RKO (cell line): ENCODE results near the gene SPATA12.
A peak's percentile ranks its signal among the peaks of the same experiment; 100 is the strongest.

Experiments used
- DNase-seq: peaks from one replicate; pipeline ENCODE4 v3.0.0-alpha.2; 2016; ENCODE audit warnings: low spot score

The SPATA12 gene

GRCh38 chr3:57053122-57053521 lies 7.3 kb upstream of the SPATA12 start:
- DNase-seq = no peak

DNA sequence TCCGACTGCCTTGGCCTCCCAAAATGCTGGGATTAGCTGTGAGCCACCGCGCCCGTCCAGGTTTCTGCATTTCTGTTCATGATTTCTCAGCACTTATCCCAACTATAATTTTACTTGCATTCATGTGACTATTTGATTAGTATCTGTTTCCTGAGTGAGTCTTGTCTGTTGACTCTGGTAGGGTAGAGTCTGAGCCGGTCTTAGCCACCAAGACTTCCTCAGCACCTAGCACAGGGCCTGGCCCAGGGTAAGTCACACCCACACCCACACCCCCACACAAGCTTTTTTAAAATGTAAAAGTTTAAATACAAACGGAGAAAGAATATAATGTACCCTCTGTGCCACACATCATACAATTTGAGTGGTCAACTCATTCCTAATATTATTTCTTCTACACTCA lies 3.1 kb upstream of the SPATA12 start:
- DNase-seq = no peak

DNA sequence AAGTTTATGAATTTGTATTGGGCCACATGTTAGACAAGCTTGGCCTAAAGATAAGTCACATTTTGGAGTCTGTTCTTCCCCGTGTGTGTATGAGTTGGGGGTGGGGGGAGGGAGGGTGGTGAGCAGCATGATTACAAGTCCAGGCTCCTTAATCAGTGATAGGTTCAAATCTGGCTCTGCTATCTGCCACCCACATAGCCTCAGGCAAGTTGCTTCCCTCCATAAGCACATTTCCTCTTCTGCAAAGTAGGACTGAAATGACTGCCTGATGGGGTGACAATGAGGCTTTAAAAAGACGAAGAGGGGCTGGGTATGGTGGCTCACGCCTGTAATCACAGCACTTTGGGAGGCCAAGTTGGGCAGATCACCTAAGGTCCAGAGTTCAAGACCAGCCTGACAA lies 1.1 kb upstream of the SPATA12 start:
- DNase-seq = no peak

DNA sequence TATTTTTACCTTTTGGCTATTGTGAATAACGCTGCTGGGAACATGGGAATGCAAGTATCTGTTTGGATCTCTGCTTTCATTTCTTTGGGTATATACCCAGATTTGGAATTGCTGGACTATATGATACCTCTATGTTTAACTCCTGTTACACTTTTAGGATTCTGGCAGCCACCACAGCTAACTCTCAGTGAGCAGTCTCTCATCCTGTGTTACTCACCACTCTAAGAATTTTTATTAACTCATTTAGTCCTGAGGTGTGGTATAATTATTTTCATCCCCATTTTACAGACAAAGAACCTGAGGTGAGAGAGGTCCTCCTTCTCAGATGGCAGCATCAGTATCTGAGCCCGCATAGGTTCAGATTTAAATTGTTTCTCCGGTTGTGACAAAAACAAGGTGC lies 1.1 kb downstream of the SPATA12 start:
- DNase-seq = no peak

GRCh38 chr3:57062101-57062631 lies 1.7 kb downstream of the SPATA12 start:
- no peak for DNase-seq

- DNase-seq = no peak
Measured at GRCh38 chr3:57063032-57063431, 2.6 kb downstream of the SPATA12 start.

- no peak for DNase-seq
Measured at GRCh38 chr3:57064001-57064400, 3.5 kb downstream of the SPATA12 start.

- no peak for DNase-seq
Measured at GRCh38 chr3:57064572-57064971, 4.1 kb downstream of the SPATA12 start.

DNA sequence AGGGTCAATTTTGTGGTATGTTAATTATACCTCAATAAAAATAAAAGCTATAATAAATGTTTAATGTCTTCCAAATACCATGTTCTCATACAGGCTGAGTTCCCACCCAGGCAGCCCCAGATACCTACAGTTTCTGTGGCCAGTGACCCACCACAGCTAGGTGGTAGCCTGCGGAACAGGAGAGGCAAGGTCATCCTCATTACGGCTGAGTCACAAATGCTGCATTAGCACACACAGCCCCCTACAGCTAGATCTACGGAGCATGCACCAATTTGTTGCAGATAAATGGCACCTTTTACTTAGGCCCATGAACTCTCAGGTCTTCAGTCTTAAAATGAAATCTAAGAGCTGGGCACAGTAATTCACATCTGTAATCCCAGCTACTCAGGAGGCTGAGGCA lies 5.1 kb downstream of the SPATA12 start:
- DNase-seq = no peak

DNA sequence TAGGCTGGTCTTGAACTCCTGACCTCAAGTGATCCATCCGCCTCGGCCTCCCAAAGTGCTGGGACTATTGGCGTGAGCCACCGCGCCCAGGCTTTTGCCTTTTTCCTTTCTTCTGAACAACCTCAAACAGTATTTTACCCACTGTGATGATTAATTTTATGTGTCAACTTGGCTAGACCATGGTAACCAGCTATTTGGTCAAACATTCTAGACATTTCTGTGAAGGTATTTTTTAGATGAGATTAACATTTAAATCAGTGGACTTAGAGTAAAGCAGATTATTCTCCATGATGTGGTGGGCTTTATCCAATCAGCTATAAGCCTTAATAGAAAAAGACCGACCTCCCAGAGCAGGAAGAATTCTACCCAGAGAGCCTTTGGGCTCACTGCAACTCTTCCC lies 6.0 kb downstream of the SPATA12 start:
- no peak for DNase-seq

GRCh38 chr3:57068437-57069089 lies 8.1 kb downstream of the SPATA12 start:
- peak; percentile 7 for DNase-seq

- DNase-seq = no peak
Measured at GRCh38 chr3:57069503-57069902, 9.0 kb downstream of the SPATA12 start.

DNA sequence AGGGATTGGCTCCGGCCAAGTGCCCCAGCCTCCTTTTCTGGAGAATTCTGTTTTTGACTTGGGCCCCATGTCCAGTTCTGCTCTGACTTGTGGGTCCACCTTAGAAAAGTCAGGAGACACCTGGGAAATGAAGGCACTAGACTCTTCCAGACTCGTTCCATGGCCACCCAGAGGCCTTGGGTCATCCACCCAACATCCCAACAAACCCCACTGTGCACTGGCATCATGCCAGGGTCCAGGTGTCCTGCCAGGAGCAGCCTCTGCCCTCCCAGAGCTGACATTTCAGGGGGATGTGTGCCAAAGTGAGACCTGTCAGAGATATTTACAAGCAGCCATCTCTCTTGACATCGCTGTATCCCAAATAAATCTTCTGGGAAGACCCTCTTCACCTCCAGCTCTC lies 13.2 kb downstream of the SPATA12 start:
- no peak for DNase-seq

GRCh38 chr3:57074135-57074534 lies 13.7 kb downstream of the SPATA12 start:
- DNase-seq = no peak

DNA sequence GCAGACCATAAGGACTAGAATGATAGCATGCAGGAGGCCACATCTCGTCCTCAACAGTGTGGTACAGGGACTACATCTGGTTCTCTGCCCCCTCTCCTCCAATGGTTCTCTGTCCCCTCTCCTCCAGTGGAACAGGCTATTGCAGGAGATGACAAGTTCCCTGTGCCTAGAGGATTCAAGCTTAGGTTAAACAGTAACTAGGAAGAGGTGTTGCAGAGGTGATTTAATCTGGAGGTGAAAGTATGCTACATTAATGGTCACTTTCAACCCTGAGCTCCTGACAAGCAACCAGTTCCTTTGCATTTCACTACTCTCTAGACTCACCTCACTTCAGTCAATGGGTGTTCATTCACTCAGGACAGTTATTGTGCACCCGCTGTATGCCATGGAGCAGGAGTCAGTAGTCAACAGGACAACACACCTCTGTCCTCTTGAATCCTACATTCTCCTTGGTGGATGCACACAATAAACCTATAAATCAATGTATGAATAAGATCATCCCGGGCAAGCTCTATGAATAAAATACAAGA lies 16.0 kb downstream of the SPATA12 start:
- DNase-seq = no peak

DNA sequence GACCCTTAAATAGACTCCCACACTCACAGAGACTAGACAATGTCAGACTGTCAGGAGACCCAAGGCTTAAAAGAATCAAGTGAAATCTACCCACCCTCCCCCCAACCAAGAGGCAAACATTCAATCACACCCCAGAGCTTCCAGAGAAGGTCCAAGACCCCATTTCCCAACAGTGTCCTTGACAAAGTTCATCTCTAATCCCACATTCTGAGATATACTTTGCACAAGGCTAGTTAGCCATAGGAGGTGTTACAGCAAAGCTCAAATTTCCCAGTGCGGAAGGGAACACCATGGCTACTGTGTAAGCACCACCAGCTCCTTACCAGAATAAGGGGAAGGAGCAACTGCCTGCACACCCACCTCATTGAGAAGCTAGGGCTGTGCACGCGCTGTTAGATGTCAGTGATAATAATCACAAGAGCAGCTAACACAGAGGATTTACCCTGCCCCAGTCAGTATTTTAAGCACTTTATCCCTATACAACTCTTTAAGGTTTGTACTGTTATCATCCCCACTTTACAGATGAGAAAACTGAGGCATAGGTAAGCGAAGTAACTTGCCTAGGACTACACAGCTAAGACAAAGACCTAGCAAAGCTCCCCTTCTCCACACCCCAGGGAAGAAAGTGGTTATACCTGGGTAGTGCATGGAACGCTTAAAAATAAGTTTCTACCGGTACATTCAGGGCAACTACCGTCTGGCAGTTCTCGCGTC lies 17.3 kb downstream of the SPATA12 start:
- no peak for DNase-seq

DNA sequence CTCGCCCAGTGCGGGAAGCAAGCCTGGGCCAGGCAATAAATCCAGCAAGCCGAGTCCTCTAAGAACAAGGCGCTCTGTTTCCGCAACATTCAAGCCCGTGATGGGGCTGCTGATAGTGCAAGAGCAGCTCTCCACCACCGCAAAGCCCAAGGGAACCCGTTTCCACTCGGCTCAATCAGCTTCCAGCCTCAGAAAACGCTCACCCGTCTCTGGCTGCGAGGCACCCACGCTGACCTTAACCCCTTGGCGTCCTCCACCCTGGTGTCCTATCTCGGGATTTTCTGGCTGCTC lies 17.8 kb downstream of the SPATA12 start:
- DNase-seq = peak; percentile 42

GRCh38 chr3:57078635-57079473 lies 18.4 kb downstream of the SPATA12 start:
- peak; percentile 70 for DNase-seq

DNA sequence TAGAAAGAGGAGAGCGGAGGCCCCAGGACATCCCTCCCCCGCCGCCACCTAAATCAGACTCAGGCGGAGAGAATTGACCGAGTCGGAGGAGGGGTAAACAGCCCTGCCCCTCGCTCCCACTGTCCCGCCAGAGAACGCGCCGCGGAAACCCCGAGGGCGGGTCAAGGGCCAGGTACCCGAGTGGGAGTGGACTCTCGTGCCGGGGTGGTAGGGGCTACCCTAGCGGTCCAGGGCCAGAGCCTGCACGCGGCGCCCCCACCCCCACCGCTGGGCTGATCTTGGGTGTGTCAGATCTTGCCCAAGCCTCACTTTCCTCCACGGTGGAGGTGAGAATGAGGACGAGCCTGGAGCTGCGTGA lies 19.0 kb downstream of the SPATA12 start:
- no peak for DNase-seq

GRCh38 chr3:57080171-57080570 lies 19.7 kb downstream of the SPATA12 start:
- no peak for DNase-seq

DNA sequence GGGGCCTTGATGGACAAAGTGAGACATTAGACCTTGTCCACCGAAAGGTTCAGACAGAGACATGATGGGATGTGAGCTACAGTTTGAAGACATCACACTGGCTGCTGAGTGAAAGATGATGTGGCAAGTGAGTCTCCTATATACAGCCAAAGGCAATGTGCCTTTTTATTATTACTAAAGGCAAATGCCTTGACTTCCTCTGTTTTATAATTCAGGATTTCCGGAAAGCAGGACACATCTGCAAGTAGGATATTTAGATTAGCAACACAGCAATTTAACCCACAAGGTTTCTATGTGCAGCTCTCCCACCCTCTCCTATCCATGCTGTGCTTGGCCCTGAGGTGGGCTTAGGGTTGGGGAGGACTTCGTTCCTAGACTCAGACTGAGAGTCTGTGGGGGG lies 20.7 kb downstream of the SPATA12 start:
- DNase-seq = no peak

GRCh38 chr3:57082481-57082880 lies 22.0 kb downstream of the SPATA12 start:
- no peak for DNase-seq
